Embryonic facial prominence (tissue), 1 donor: ENCODE data around the gene LRRC36.
"Not testable (repeated sequence)": the region's sequence is repeated elsewhere in the genome, so short reads cannot be mapped to it uniquely, and the experiment has no call there.

Experiments
- DNase-seq: peaks from one replicate; pipeline ENCODE4 v3.0.0-alpha.2; 2016; ENCODE audit errors: extremely low spot score

The LRRC36 gene

DNA sequence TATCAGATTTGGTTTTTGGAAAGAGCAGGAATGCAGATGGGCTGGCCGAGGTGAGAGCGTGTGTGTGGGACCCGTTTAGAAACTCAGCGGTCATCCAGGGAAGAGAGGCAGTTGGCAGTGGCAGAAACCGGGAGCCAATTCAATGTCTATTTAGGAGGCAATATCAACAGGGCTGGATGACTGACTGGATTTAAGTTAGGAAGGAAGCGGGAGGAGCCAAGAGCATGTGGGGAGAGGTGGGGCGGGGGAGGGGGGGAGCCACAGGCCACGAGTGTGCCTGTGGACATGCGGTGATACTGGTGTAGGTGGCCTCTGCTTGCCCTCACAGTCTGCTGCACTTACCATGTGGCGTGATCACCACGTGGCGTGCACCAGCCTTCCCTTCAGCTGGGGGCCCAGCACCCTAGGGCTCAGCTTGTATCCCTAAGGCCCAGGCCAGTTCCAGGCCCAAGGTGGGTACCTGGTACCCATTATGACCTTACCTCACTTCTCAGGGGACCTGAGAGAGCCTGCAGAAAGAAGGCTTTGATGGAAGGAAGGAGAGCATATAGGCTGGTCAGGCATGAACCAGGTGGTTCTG is 77.5 kb downstream of the LRRC36 start:
- DNase-seq, result no peak

- DNase-seq, result no peak
Measured at GRCh38 chr16:67404740-67405226, 78.2 kb downstream of the LRRC36 start.

DNA sequence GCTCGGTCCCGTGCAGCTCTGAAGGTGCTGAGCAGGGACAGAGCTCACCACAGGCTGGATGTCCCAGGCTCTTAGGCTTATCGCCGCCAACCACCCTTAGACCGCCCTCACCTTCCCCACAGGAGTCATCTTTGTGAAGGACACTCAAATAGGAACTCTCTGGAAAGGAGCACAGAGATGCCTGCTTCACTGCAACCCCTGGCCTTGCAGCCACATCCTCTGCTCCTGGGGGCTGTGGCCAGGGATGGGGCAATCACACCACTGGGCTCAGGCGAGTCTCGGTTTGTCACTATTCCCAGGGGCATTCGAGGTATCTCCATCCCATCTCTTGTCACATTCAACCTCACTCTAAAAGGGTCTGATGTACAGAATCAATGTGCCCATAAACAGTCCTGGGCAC is 78.7 kb downstream of the LRRC36 start:
- DNase-seq, result no peak

GRCh38 chr16:67406111-67406971 is 79.7 kb downstream of the LRRC36 start:
- no peak for DNase-seq

- no peak for DNase-seq
Measured at GRCh38 chr16:67407176-67407787, 80.7 kb downstream of the LRRC36 start.

- no peak for DNase-seq
Measured at GRCh38 chr16:67407788-67408452, 81.3 kb downstream of the LRRC36 start.

DNA sequence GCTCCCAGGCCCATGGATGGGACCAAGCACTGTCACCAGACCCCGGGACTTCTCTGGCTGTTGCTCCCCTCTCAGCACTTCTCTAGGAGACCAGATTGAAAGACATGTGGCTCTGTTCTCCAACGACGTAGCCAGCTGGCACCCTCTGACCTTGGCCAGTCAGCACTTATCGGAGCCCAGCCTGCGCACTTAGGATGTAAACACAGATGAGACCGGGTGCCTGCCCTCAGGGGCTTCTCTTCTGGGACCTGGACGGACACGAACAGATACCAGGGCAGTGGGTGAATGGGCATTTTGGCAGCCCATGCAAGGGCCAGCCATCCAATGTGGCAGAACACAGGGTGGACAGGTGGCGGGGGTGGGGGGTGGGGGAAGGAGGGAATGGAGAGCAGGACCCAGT is 83.0 kb downstream of the LRRC36 start:
- no peak for DNase-seq

DNA sequence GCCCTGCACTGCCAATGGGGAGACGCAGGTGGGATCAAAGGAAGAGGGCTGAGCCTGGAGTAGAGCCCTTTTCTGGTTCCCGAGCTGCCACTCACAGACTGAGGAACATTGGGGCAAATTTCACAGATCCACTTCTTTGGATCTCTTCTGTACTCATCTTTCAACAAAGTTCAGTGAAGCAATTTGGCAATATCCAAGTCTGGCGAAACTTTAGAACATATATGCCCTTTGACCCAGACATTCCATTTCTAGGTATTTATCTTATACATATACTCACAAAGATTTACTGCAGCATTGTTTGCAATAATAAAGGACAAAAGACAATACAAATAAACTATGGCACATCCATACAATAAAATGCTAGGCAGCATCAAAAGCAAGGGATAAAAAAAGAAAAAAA is 84.7 kb downstream of the LRRC36 start:
- DNase-seq, result no peak

DNA sequence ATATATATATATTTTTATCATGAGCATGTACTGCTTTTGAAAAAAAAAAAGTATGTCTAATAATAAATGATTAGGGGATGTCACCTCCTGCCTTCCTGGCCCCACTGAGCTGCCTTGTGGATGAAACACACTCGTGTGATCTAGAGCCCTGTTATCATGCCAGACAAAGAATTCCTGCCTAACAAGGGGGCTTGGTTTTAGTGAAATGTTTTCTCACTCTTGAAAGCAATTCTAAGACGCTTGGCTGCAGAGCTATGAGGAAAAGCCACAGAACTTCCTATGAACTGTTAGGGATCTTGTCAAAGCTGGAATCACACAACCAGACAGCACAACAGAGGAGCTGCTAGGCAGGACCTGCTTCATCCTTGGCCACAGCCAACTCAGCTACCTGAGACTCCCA is 85.7 kb downstream of the LRRC36 start:
- DNase-seq, result no peak

DNA sequence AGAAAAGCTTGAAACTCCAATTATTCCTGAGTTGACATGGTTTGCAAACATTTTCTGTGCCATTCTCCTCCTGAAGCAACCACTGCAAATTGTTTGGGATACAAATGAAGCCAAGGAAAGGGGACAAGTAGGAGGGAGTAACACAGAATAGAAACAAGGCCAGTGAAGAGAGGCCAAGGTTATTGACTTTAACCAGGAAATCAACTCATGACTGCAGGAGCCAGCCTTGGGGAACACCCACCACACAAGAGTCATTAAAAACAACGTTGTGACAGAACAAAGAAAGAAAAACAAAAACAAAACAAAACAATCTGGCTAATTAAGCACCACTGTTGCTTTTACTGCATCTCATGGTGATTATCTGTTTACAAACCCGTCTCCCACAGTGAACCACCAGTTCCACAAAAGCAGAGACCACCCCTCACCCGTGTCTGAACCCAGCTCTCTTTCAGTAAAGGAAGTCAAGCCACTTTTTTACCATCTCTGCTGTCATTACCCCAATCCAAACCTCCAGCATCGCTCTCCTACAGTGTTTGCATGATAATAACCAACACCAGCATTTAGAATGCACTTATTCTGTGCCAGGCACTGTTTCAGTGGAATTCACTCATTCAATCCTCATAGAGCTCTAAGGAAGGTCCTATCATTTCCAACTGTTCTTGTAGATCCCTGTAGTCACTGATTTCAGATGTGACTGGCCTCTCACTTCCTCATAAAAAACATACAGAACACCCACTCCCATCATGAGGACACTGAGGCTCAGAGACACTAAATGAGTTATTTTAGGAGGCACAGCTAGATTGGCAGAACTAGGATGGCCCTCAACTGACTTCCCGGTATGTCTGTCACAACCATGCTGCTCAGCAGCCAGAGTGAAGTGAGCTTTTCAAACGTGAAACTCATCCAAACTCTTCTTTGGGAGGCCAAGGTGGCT is 87.6 kb downstream of the LRRC36 start:
- no peak for DNase-seq

DNA sequence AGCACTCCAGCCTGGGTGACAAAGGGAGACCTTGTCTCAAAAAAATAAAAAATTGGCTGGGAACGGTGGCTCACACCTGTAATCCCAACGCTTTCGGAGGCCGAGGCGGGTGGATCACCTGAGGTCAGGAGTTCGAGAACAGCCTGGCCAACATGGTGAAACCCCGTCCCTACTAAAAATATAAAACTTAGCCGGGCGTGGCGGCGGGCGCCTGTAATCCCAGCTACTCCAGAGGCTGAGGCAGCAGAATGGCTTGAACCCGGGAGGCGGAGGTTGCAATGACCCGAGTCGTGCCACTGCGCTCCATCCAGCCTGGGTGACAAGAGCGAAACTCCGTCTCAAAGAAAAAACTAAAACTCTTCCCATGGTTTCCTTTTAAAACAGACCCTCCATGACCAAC is 88.8 kb downstream of the LRRC36 start:
- not testable (repeated sequence) for DNase-seq

GRCh38 chr16:67415872-67416793 is 89.5 kb downstream of the LRRC36 start, which contains the start of gene ZDHHC1:
Gene ZDHHC1 (minus strand): TSS chr16:67416477. CDS start chr16:67407775, 8,702 bp downstream.
- peak; percentile 27 for DNase-seq

GRCh38 chr16:67417333-67418061 is 90.9 kb downstream of the LRRC36 start:
- no peak for DNase-seq

DNA sequence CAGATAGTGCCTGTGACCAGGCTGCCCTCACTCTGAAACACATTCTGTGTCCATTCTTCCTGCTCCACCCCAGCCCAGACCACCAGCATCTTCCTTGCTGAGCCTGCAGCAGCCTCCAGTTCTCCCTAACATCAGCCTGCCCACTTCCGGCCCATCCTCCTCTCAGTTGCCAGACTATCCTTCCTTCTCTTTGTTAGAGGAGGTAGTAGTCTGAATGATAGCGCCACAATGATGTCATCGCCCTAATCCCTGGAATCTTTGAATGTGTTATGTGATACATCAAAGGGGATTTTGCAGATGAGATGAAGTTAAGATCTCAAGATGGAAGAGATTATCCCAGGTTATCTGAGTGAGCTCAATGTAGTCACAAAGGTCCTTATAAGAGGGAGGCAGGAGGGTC is 92.9 kb downstream of the LRRC36 start:
- no peak for DNase-seq

DNA sequence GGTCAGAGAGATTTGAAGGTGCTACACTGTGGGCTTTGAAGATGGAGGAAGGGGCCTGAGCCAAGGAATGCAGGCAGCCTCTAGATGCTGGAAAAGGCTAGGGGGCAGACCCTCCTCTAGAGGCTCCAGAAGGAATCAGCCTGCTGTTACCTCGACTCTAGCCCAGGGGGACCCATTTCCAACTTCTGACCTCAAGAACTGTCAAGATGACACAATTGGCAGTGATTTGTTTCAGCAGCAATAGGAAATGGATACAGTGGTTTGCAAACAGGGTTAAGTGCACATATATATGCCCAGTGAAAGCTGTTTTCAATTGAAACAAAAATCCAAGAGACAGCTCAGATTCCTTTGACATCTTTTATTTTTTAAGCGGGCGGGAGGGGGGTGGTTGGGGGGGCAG is 93.3 kb downstream of the LRRC36 start:
- DNase-seq, result no peak

GRCh38 chr16:67421030-67421429 is 94.4 kb downstream of the LRRC36 start:
- no peak for DNase-seq

DNA sequence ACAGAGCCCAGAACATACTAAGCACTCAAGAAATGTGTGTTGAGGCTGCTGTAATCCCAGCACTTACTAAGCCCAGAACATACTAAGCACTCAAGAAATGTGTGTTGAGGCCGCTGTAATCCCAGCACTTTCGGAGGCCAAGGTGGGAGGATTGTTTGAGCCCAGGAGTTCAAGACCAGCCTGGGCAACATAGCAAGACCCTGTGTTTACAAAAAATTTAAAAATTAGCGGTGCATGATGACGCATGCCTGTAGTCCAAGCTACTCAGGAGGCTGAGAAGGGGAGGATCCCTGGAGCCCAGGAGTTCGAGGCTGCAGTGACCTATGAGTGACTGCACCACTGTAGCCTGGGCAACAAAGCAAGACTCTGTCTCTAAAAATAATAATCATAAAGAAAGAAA is 96.4 kb downstream of the LRRC36 start:
- DNase-seq, result no peak

- no peak for DNase-seq
Measured at GRCh38 chr16:67423611-67424260, 97.1 kb downstream of the LRRC36 start.

DNA sequence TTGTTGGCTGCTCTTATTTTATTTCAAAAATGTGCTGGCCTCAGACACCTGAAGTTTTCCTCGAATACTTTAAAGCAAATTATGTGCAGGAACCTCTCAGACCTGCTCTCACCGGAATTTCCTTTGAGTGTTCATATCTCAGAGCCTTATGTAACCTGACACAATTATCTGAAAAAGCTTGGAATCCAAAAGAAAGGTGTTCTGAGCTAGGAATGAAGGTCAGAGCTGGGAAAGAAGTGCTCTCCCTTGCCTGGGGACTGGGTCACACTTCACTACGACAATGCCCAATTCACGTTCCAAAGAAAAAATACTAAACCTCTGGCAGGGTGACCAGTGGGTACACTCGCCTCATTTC is 97.6 kb downstream of the LRRC36 start:
- no peak for DNase-seq
